T-helper 1 cell treated with Interleukin-12 subunit alpha and Interleukin-12 subunit beta and Interleukin-4 antibody, amounts not matched to agents 30 μg/mL and 1 μg/mL, for 36 hours (primary cell): ENCODE data around the gene ACVR1B.

Source experiments
- H3K27ac Mint-ChIP-seq: one replicate; pipeline ENCODE4 v1.8.0; 2021; ENCODE audit warnings: mild to moderate bottlenecking, mixed read lengths
- H3K27me3 Mint-ChIP-seq: one replicate; pipeline ENCODE4 v1.8.0; 2021; ENCODE audit warnings: low read depth, mixed read lengths
- H3K36me3 Mint-ChIP-seq: one replicate; pipeline ENCODE4 v1.8.0; 2021; ENCODE audit warnings: low read depth, mixed read lengths
- H3K4me1 Mint-ChIP-seq: one replicate; pipeline ENCODE4 v1.8.0; 2021; ENCODE audit warnings: low read depth, mixed read lengths
- H3K4me3 Mint-ChIP-seq: one replicate; pipeline ENCODE4 v1.8.0; 2021; ENCODE audit warnings: mild to moderate bottlenecking, moderate library complexity, mixed read lengths
- H3K9me3 Mint-ChIP-seq: one replicate; pipeline ENCODE4 v1.8.0; 2021; ENCODE audit warnings: mixed read lengths

Gene ACVR1B

DNA sequence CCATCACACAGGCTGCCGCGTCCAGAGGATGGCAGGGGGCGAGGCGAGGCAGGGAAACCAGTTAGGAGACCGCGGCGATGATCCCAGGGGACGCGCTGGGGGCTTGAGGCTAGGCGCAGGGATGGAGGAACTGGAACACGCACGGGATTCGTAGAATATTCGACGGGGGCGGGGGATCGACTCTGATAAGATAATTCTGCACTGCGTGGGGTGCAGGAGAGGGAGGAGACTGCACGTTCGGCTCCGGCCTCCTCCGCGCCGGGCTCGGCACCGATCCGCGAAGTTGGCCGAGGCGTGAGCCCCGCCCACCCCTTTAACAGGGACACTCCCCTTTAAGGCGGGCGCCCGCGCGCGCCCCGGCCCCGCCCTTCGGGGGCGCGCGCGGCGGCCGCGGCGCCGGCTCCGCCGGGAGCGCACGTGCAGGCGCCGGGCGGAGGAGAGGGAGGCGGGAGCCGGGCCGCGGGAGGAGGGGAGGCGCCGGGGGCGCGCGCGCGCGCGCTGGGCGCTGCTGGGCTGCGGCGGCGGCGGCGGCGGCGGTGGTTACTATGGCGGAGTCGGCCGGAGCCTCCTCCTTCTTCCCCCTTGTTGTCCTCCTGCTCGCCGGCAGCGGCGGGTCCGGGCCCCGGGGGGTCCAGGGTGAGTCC is at the start of gene ACVR1B:
Gene ACVR1B, plus strand, starts transcription at position 501 of the 644 bp plus-strand sequence. Its CDS starts 45 bp downstream, at position 546.
- peaks cover 2% of the 10 kb centered on the region for H3K36me3 Mint-ChIP-seq
- peaks cover 75% of the 10 kb centered on the region for H3K27me3 Mint-ChIP-seq
- peak within 1 kb of the TSS; percentile 94 for H3K4me3 Mint-ChIP-seq
- peak within 1 kb of the TSS; percentile 74 for H3K27ac Mint-ChIP-seq
- no peaks in the 10 kb centered on the region for H3K9me3 Mint-ChIP-seq
- H3K4me1 Mint-ChIP-seq: peaks cover 21% of the 10 kb centered on the region

DNA sequence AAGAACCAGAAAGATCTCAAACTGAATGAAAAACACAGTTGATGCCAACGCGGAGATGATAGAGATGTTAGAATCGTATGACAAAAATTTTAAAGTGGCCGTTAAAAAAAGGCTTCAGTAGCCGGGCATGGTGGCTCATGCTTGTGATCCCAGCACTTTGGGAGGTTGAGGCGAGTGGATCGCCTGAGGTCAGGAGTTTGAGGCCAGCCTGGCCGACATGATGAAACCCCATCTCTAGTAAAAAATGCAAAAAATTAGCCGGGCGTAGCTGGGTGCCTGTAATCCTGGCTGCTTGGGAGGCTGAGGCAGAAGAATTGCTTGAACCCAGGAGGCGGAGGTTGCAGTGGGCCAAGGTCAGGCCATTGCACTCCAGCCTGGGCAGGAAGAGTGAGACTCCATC is 49.6 kb upstream of the ACVR1B start:
- H3K27me3 Mint-ChIP-seq: peaks cover 29% of the 10 kb centered on the region
- H3K4me1 Mint-ChIP-seq: peaks cover 3% of the 10 kb centered on the region
- H3K9me3 Mint-ChIP-seq: no peaks in the 10 kb centered on the region
- H3K27ac Mint-ChIP-seq: no peak overlapping the region
- no peak overlapping the region for H3K4me3 Mint-ChIP-seq
- no peaks in the 10 kb centered on the region for H3K36me3 Mint-ChIP-seq

DNA sequence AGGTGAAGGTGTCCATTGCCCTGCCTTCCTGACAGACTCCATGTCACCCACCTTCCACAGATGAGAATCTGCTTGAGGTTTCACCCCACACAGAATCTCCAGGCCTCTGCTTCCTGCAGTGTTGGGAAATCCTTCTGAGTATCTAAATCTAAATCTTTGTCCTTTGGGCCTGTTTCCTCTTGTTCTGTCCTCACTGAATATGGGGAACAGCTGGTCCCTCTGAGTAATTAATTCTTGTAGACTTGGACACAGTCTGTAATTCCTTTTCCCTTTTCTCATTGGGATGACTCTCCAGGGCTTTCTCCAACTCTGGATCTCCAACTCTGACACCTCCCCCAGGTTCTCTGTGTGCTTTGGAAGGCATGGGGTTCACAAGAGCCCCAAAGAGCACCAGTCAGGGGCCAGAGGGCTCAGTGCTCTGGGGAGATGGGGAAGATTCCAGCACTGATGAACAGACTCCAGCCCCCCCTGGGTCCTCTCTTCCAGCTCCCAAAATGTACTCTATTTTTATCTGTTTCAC is 46.5 kb upstream of the ACVR1B start:
- Mint-ChIP-seq H3K4me1 (peaks cover 3% of the 10 kb centered on the region), H3K27ac (no peak overlapping the region), H3K27me3 (peaks cover 53% of the 10 kb centered on the region), H3K4me3 (no peak overlapping the region), H3K36me3 (no peaks in the 10 kb centered on the region), H3K9me3 (no peaks in the 10 kb centered on the region)

DNA sequence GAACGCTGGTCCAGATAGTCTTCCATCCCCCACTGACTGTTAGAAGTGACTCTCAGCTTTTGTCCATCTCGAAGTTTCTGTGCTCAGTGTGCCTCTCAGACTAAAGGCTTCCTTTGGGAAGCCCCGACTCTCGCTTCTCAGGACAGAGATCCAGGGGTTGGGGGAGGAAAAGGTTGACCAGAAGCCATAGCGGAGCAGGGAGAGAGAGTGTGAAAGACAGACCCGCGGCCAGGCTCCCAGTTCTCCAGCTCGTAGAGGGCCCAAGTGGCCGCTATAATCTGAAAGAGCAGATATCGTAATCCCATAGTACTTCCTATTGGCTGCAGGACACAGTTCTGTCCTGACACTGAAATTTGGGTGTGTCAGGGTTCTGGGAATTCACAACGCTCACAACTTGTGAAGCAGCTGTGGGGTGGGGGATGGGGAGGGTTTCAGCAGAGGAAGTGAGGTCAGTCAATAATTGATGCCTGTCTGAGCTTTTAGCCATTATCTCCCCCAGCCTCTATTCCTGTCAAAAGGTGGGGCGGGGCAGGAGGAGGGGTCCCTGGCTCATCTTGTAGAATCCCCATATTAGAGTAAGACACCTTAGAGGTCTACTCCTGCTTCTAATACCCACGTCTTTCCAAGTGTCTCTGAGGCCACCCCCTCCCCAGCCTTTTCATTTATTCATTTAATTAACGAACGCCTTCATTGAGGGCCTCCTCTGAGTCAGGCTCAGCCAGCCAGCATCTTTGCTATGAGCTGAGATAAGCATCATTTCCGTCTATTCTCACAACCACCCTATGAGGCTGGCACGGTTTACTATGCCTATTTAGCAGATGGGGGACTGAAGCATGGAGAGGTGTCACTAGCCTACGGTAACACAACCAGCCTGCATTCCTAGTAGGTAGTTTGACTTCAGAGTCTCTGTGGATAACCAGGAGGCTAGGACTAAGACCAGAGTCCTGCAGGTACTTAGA is 45.7 kb upstream of the ACVR1B start:
- Mint-ChIP-seq H3K9me3 (no peaks in the 10 kb centered on the region), H3K4me1 (peaks cover 3% of the 10 kb centered on the region), H3K36me3 (no peaks in the 10 kb centered on the region), H3K27ac (no peak overlapping the region), H3K27me3 (peaks cover 57% of the 10 kb centered on the region), H3K4me3 (no peak overlapping the region)

DNA sequence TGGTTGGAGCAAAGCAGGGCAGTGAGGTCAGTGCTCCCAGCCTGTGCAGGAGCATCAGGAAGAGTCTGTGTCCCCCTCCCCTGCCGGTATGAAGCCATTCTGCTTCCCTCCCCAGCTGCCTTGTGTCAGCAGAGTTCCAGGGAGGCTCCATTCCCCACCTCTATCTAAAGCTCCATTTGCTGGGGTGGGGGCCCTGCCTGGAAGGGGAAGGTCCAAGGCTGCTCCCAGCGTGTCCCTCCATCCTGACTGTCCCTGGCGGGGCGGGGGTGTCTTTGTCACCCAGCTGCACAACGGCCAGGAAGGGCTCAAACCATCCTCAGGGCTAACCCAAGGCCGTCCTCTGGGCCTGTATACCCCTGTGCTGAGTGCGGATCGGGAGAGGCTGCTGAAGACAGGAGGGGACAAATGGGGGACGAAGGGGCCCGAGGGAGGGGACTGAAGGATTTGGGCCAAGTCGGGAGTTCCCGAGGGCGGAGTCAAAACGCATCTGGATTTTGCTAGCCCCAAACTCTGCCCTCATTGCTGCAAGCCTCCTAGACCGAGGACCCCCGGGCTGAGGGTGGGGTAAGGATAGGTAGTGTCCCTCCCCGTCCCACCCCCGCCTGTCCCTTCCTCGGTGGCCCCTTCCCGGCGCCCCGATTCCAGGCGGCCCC is 44.9 kb upstream of the ACVR1B start:
- H3K36me3 Mint-ChIP-seq: no peaks in the 10 kb centered on the region
- peaks cover 58% of the 10 kb centered on the region for H3K27me3 Mint-ChIP-seq
- no peak overlapping the region for H3K27ac Mint-ChIP-seq
- peaks cover 2% of the 10 kb centered on the region for H3K4me1 Mint-ChIP-seq
- no peak overlapping the region for H3K4me3 Mint-ChIP-seq
- no peaks in the 10 kb centered on the region for H3K9me3 Mint-ChIP-seq

DNA sequence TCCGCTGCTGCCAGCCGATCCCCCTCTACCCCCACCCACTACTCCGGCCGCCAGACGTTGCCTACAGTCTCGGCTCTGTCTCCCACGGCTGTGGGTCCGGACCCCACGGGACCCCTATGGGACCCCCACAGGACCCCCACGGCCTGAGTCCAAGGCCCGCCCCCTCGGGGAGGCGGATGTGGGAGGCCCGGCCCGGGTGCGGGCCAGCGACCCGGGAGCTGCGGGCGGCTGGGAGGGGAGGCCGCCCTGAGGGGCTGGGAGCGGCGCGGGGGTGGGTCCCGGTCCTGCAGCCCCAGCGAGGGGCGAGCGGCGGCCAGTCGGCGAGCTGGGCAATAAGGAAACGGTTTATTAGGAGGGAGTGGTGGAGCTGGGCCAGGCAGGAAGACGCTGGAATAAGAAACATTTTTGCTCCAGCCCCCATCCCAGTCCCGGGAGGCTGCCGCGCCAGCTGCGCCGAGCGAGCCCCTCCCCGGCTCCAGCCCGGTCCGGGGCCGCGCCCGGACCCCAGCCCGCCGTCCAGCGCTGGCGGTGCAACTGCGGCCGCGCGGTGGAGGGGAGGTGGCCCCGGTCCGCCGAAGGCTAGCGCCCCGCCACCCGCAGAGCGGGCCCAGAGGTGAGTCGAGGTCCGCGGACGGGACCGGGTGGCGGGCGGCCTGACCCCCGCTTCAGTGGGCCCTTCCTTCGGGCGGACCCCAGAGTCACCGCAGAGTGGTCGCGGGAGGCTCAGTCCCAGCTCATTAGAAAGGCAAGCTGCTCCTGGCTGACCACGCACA is 44.2 kb upstream of the ACVR1B start, which contains the start of gene ACVRL1:
Gene ACVRL1, plus strand, starts transcription at position 422 of the 773 bp plus-strand sequence. CDS start 4,971 bp downstream, outside the sequence.
- no peak within 1 kb of the TSS for H3K4me3 Mint-ChIP-seq
- no peaks in the 10 kb centered on the region for H3K36me3 Mint-ChIP-seq
- H3K4me1 Mint-ChIP-seq: no peaks in the 10 kb centered on the region
- H3K9me3 Mint-ChIP-seq: no peaks in the 10 kb centered on the region
- H3K27me3 Mint-ChIP-seq: peaks cover 60% of the 10 kb centered on the region
- no peak within 1 kb of the TSS for H3K27ac Mint-ChIP-seq

DNA sequence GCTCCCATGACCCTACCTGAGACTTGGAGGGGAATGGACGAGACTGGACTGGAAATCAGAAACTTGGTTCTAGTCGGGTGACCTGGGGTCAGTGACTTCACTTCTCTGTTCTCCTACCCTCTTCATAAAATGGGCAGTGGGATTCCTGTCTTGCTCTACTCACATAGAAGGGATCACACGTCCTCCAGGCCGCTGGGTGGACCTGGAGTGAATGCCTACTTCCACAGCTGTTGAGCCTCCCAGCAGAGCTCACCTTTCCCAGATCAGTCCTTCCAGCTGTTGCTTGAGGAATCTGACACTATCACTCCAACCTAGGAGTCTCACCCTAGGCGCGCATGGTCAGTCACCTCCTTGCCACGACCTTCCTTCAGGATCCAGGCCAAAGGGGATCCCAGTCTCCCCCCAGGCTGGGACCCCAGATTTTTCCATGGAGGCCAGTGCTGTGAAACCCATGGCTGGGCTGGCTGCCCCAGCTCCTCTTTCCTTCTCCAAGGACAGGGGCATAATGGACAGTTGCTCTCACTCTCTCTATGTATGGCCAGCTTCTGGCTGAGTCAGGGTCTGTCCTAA is 43.6 kb upstream of the ACVR1B start:
- Mint-ChIP-seq H3K4me1 (no peaks in the 10 kb centered on the region), H3K27me3 (peaks cover 60% of the 10 kb centered on the region), H3K36me3 (no peaks in the 10 kb centered on the region), H3K4me3 (no peak overlapping the region), H3K9me3 (no peaks in the 10 kb centered on the region), H3K27ac (no peak overlapping the region)

DNA sequence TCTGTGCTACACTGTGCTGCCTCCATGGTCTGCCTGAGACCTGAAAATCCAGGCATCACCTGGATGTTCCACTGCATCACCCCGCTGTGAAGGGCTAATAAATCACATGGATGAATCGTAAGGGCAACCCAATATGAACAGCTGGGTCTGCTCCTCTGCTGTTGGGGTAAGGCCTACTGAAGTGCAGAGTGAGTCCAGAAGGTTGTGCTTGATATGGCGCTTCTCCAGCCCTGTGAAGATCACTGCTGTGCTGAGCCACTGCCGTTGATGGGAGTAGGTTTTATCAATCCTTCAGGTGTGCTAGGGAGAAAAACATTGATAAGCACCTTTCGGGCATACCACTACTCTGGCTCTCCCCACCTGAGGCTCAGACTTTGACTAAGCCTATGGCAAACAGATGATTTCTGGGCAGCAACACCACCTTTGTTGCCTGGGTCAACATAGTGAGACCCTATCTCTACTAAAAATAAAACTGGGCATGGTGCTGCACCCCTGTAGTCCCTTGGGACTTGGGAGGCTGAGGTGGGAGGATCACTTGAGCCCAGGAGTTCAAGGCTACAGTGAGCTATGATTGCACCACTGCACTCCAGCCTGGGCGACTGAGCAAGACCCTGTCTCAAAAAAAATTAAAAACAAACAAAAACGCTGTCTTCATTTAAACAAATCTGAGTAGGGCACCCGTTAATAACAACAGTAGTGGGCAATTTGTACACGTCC is 42.5 kb upstream of the ACVR1B start:
- no peak overlapping the region for H3K27ac Mint-ChIP-seq
- H3K4me1 Mint-ChIP-seq: no peaks in the 10 kb centered on the region
- H3K27me3 Mint-ChIP-seq: peaks cover 54% of the 10 kb centered on the region
- no peaks in the 10 kb centered on the region for H3K9me3 Mint-ChIP-seq
- H3K4me3 Mint-ChIP-seq: no peak overlapping the region
- no peaks in the 10 kb centered on the region for H3K36me3 Mint-ChIP-seq

DNA sequence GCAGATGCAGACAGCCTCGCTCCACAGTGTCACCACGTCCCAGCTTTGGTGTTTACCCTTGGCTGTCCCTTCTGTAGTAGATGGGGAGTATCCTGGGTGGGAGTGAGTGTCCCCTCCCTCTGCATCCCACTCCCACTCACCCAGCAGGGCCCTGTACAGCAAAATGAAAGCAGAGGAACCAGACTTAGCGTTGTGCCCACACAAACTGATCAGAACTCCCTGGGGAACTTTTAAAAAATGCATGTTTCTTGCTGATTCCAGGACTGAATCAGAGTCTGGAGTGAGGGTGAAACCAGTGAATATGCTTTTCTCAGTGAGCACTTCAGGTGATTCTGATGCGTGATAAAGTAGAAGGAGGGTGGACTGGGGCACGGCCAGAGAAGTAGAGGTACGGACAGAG is 41.3 kb upstream of the ACVR1B start:
- H3K36me3 Mint-ChIP-seq: no peaks in the 10 kb centered on the region
- no peaks in the 10 kb centered on the region for H3K9me3 Mint-ChIP-seq
- no peak overlapping the region for H3K4me3 Mint-ChIP-seq
- peaks cover 53% of the 10 kb centered on the region for H3K27me3 Mint-ChIP-seq
- H3K4me1 Mint-ChIP-seq: no peaks in the 10 kb centered on the region
- H3K27ac Mint-ChIP-seq: no peak overlapping the region

DNA sequence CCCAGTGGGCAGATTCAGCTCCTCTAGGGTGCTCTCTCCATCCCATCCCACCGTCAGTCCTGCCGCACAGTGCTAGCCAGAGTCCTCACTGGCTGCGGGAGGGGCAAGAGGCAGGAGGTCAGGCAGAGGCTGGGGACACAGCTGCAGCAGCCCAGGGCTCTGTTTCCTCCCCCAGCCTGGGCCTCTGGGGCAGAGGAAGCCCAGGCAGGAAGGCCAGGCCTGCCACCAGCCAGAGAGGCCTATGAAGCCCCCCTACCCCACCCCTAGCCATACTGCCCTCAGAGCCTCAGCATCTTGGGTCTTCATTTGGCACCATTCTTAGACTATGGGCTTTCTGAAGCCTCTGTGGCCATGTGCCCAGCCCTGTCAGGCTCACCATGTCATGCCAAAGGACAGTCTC is 40.8 kb upstream of the ACVR1B start:
- Mint-ChIP-seq H3K4me3 (no peak overlapping the region), H3K27me3 (peaks cover 48% of the 10 kb centered on the region), H3K27ac (no peak overlapping the region), H3K9me3 (no peaks in the 10 kb centered on the region), H3K4me1 (no peaks in the 10 kb centered on the region), H3K36me3 (no peaks in the 10 kb centered on the region)

DNA sequence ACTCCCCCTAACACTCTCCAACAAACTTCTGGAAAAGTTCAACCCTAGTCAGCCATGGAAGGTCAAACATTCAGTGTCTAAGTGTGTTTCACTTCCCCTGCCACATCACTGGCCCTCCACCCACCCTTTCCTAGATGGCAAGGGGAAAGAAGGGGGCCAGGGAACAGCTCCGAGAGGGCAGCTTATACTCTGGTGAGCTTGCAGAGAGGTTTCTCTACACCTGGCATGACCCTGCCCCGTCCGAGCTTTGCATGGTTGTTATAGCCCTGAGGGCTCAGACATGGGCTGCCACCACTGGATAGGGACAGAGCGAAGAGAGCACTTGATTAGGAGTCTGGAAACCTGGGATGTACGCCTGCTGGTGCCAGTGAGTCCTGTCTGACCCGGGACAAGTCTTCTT is 40.2 kb upstream of the ACVR1B start:
- H3K27me3 Mint-ChIP-seq: peaks cover 44% of the 10 kb centered on the region
- no peak overlapping the region for H3K27ac Mint-ChIP-seq
- H3K4me3 Mint-ChIP-seq: no peak overlapping the region
- H3K9me3 Mint-ChIP-seq: no peaks in the 10 kb centered on the region
- no peaks in the 10 kb centered on the region for H3K36me3 Mint-ChIP-seq
- H3K4me1 Mint-ChIP-seq: no peaks in the 10 kb centered on the region

DNA sequence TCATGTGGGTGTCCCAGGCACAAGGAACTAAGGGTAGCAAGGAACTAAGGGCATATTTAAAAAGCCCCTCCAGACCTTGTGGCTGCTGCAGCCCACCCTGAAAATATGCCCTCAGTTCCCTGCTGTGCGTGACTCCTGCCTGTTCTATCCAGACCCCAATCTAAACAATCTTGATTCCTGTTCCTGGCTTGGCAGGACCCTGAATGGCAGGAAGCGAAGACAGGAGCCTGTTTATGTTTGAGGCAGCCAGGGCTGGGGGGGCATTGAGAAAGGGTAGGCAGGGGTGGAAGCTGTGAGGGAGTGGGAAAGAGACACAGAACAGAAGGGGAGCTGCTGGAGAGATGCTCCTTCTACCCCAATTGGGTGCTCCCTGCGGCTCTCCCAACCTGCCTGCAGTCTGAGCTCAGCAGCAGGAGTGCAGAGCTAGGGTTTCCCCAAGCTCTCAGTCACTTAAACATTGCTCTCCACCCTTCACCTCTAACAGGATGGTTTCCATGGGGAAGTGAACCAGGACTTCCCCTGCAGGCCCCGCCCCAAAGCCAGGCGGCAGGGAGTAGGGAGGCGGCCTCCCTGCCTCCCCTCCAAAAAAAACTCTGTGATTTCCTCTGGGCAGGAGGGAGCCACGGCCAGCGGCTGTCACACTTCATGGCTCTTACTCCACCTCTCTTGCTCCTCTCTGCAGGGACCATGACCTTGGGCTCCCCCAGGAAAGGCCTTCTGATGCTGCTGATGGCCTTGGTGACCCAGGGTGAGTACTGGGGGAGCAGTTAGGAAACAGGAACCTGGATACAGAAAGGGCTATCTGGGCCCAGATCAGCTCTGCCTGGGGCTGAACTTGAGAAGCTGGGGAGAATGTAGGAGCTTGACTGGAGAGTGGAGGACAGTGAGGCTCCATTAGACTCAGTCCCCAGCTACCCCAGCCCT is 39.4 kb upstream of the ACVR1B start:
- H3K36me3 Mint-ChIP-seq: no peaks in the 10 kb centered on the region
- H3K27ac Mint-ChIP-seq: no peak overlapping the region
- no peaks in the 10 kb centered on the region for H3K4me1 Mint-ChIP-seq
- peaks cover 39% of the 10 kb centered on the region for H3K27me3 Mint-ChIP-seq
- no peaks in the 10 kb centered on the region for H3K9me3 Mint-ChIP-seq
- H3K4me3 Mint-ChIP-seq: no peak overlapping the region
